HFFc6 (cell line): ENCODE measurements around the gene NUTM2A. TPM values are rescaled to one million over a fixed set of nuclear protein-coding genes. Genes with fewer than 3 reads are reported as not detected.
"Not testable (repeated sequence)": the region's sequence is repeated elsewhere in the genome, so short reads cannot be mapped to it uniquely, and the experiment has no call there.

Experiments
- DNase-seq: peaks from one replicate; pipeline ENCODE4 v3.0.0-alpha.2; 2018
- H3K27ac Mint-ChIP-seq: 2 replicates; pipeline ENCODE4 v1.8.0; 2020; ENCODE audit warnings: mild to moderate bottlenecking, mixed read lengths
- H3K27me3 Mint-ChIP-seq: 2 replicates; pipeline ENCODE4 v1.8.0; 2021; ENCODE audit warnings: mild to moderate bottlenecking, moderate library complexity, mixed read lengths; ENCODE audit not compliant: insufficient read depth
- H3K36me3 Mint-ChIP-seq: 2 replicates; pipeline ENCODE4 v1.8.0; 2021; ENCODE audit warnings: low read depth, mixed read lengths
- H3K4me1 Mint-ChIP-seq: 2 replicates; pipeline ENCODE4 v1.8.0; 2020; ENCODE audit warnings: low read depth, mixed read lengths
- H3K4me3 Mint-ChIP-seq: 2 replicates; pipeline ENCODE4 v1.8.0; 2020; ENCODE audit warnings: mild to moderate bottlenecking, moderate library complexity, mixed read lengths
- H3K9me3 Mint-ChIP-seq: 2 replicates; pipeline ENCODE4 v1.8.0; 2020; ENCODE audit warnings: mild to moderate bottlenecking, mixed read lengths
- total RNA-seq, 6 experiments: library from RNA; stranded (reverse); fragmentation: NEBNext Ultra II Directional; extraction: Animal tissue kit (Norgen Biotek cat#: 25700); gene quantifications; 2 replicates in 1 of 6; 3 replicates in 5 of 6; pipeline ENCODE4 v1.2.3, GENCODE V29; 2021

Gene NUTM2A
- total RNA-seq, 6 experiments from 2014 or later, result 0.09 to 0.19 (median 0.17) TPM; not detected in 3

DNA sequence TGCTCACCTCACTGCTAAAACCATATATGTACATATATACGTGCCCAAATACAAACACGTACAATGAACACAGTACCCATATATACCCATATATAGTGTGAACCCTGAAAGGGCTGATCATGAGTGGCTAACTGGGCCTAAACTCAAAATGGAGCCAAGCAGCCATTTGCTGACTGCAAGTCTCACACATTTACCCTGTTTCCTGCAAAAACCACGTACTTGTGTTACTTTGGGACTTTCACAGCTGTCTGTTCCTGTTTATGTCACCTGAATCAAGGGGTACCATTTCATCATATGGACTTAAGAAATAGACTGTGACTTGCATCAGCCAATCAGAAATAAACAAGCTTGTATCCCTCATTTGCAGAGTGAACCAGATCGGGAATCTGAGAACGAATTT is 5.9 kb upstream of the NUTM2A start:
- not testable (repeated sequence) for H3K27ac Mint-ChIP-seq, DNase-seq, H3K4me3 Mint-ChIP-seq, H3K27me3 Mint-ChIP-seq, H3K4me1 Mint-ChIP-seq, H3K36me3 Mint-ChIP-seq, H3K9me3 Mint-ChIP-seq

DNA sequence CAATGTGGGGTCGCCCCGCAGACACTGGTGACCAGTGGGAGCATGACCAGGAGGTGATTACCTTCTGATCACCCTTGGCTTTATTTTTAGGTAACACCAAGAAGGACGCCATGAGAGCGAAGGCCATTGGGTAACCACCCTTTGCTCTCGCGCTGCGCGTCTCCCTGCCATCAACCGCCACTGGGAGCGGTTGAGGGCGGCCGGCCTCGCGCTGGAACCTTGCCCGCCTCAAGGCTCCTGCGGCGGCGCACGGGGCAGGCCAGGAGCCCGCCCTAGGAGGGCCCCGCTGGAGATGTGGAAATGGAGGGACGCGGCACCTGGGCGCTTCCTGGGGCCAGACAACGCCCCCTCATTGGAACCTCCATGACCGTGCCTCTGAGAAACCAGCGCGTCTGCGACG is 2.5 kb upstream of the NUTM2A start:
- not testable (repeated sequence) for H3K27ac Mint-ChIP-seq, H3K27me3 Mint-ChIP-seq, H3K9me3 Mint-ChIP-seq, H3K36me3 Mint-ChIP-seq, H3K4me1 Mint-ChIP-seq, H3K4me3 Mint-ChIP-seq, DNase-seq

DNA sequence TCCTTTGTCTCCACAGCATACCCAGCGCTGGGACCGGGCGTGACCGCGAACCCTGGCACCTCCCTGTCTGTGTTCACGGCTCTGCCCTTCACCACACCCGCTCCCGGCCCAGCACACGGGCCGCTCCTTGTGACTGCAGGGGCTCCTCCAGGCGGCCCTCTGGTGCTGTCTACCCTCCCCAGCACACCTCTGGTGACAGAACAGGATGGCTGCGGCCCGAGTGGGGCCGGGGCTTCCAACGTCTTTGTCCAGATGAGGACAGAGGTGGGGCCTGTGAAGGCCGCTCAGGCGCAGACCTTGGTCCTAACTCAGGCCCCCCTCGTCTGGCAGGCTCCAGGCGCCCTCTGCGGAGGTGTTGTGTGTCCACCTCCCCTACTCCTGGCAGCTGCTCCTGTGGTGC is 3.0 kb downstream of the NUTM2A start:
- not testable (repeated sequence) for H3K36me3 Mint-ChIP-seq, H3K4me1 Mint-ChIP-seq, H3K27me3 Mint-ChIP-seq, DNase-seq, H3K9me3 Mint-ChIP-seq, H3K27ac Mint-ChIP-seq, H3K4me3 Mint-ChIP-seq

DNA sequence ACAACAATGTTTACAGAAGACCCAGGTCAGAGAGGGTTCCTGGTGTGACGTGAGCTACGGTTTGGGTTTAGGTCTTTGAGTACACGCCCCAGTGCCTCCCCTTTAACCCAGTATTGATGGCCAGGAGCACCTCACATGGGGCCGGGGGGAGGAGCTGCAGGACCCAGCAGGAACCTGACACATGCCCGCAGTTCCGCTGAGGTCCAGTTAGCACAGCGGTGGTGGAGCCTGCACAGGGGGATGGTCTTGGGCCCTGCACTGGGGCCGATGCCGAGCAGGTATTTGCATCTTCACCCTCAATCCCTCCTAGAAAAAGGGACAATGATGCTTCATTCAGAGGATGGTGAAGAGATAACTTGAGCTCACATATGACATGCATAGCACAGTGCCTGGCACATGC is 4.0 kb downstream of the NUTM2A start:
- not testable (repeated sequence) for H3K4me3 Mint-ChIP-seq, H3K9me3 Mint-ChIP-seq, H3K4me1 Mint-ChIP-seq, H3K36me3 Mint-ChIP-seq, DNase-seq, H3K27ac Mint-ChIP-seq, H3K27me3 Mint-ChIP-seq

DNA sequence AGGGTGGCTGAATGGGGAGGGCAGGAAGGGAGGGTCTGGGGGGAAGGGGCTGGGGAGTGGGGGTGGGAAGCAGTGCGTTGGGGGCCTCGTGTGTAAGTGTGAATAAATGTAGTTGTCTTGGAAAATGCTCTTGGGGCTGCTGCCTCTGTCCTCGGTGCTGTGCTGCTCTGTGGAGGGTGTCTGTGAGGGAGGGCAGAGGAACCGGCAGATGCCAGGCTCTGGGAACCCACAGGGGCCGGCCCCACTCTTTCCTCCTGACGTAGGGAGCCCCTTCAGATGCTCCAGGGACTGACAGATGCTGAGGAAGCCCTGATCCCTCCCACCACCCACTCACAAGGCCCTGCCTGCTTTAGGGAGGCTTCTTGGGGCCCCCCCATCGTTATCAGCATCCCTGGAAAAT is 9.6 kb downstream of the NUTM2A start:
- not testable (repeated sequence) for H3K27ac Mint-ChIP-seq, H3K4me1 Mint-ChIP-seq, H3K9me3 Mint-ChIP-seq, H3K36me3 Mint-ChIP-seq, DNase-seq, H3K4me3 Mint-ChIP-seq, H3K27me3 Mint-ChIP-seq

DNA sequence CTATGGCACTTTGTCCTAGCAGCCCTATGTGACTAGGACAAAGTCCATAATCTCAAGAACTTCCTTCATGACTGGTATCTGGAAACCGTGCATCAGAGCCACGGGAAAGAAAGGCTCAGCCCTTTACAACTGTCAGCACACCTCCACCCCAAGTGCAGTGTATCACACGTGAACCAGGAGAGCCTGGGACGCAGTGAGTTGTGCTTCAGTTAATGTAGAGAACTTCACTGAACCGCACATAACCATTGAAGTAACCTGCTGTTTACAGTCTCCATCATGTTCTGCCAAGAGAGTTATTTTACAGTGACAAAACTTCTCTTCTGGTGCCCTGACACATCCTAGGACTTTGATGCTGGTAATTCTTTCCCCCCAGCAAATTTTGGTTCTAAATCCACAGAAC is 12.0 kb downstream of the NUTM2A start:
- H3K27me3 Mint-ChIP-seq, H3K36me3 Mint-ChIP-seq, H3K4me1 Mint-ChIP-seq, H3K4me3 Mint-ChIP-seq, H3K9me3 Mint-ChIP-seq, H3K27ac Mint-ChIP-seq, DNase-seq: not testable (repeated sequence)

DNA sequence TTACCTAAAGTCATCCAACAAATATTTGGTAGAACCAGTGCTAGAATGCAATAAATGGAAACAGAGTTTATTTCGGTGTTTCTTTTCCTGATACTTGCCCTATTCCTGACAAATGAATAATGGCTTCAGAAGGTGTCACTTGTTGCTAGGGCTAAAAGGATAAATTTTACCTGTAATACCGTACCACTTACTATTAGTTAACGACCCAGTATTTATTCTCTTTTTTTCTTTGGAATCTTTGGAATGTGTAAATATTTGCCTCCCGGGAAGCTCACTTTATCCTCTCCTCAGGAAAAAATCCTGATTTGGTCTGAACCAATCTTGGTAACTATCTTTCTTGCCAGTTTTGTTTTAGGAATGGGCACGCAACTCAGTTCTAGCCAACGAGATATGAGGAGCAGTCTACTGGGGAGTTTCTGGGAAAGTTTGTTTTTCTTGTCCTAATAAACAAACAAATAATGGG is 14.1 kb downstream of the NUTM2A start:
- not testable (repeated sequence) for H3K36me3 Mint-ChIP-seq, H3K9me3 Mint-ChIP-seq, H3K27me3 Mint-ChIP-seq, H3K4me1 Mint-ChIP-seq, DNase-seq, H3K4me3 Mint-ChIP-seq, H3K27ac Mint-ChIP-seq

DNA sequence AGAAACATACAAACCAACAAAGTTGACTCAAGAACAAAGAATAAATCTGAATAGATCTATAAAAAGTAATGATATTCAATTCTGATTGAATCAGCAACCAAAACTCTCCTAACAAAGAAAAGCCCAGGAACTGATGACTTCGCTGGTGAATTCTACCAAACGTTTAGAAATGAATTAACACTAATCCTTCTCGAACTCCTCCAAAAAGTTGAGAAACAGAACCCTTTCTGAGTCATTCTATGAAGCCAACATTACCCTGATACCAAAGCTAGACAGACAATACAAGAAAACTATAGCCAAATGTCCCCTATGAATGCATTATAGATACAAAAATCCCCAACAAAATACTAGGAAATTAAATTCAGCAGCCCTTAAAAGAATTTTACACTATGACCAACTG is 16.9 kb downstream of the NUTM2A start:
- not testable (repeated sequence) for H3K4me3 Mint-ChIP-seq, H3K36me3 Mint-ChIP-seq, H3K9me3 Mint-ChIP-seq, H3K4me1 Mint-ChIP-seq, DNase-seq, H3K27me3 Mint-ChIP-seq, H3K27ac Mint-ChIP-seq

DNA sequence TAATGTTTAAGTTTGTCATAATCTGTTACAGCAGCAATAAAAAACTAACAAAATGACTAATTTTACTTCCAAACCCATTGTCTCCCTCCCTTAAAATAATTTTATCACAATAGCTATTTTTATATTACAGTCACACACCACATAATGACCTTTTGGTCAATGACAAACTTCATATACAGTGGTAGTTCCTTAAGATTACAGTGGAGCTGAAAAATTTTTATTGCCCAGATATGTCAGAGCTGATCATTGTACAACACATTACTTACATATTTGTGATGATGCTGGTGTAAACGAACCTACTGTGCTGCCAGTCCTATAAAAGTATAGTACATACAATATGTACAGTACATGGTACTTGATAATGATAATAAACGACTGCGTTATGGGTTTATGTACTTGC is 22.1 kb downstream of the NUTM2A start:
- DNase-seq, H3K4me3 Mint-ChIP-seq, H3K9me3 Mint-ChIP-seq, H3K36me3 Mint-ChIP-seq, H3K27ac Mint-ChIP-seq, H3K4me1 Mint-ChIP-seq, H3K27me3 Mint-ChIP-seq: not testable (repeated sequence)

DNA sequence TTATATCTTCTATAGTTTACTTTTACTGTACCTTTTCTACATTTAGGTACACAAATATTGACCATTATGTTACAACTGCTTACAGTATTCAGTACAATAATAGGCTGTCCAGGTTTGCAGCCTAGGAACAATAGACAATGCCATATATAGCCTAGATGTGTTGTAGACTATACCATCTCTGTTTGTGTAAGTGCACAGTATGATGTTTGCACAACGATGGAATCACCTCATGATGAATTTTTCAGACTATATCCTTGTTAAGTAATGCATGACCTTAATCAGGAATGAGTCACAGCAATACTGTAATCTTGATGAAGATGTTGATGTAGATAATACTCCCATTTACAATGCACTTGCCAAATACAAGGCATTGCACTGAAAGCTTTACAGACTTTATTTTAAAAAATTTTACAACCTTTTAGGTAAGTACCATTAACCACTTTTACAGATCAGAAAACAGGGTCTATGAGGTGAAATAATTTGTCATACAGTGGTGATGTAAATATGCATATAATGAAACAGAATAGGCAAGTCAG is 23.6 kb downstream of the NUTM2A start:
- not testable (repeated sequence) for H3K27me3 Mint-ChIP-seq, H3K4me3 Mint-ChIP-seq, H3K9me3 Mint-ChIP-seq, DNase-seq, H3K36me3 Mint-ChIP-seq, H3K27ac Mint-ChIP-seq, H3K4me1 Mint-ChIP-seq

DNA sequence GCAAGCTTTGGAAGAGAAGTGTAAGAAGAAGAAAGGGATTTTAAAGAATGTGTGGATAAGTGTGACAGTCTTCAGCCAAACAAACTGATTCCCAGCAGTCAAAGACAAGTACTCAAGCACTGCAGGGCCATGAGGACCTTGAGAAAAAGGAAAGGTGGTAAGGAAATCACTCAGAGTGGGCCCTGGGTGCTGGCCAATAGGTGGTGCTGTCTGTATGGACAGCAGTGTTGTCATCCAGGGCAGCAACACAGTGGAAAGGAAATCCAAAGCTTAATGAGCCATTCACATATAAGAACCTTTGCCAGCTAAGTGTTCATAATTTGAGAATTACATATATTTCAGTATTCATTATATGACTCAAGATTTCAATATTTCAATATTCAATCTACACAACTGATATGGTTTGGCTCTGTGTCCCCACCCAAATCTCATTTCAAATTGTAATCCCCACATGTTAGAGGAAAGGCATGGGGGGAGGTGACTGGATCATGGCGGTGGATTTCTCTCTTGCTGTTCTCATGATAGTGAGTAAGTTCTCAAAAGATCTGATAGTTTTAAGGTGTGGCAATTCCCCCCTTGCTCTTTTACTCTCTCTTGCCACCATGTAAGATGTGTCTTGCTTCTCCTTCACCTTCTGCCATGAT is 55.6 kb downstream of the NUTM2A start:
- H3K27ac Mint-ChIP-seq, H3K36me3 Mint-ChIP-seq, H3K27me3 Mint-ChIP-seq, H3K4me3 Mint-ChIP-seq, H3K9me3 Mint-ChIP-seq, DNase-seq, H3K4me1 Mint-ChIP-seq: not testable (repeated sequence)

Other genes with a start within 250 kb of the NUTM2A start
- not detected for gene FAM25A, start 205.2 kb upstream of the NUTM2A start, total RNA-seq
- gene GLUD1, start 130.6 kb upstream of the NUTM2A start, total RNA-seq, result 100 to 1,000 TPM; 108 to 130 (median 118) TPM
- gene SHLD2, start 130.2 kb upstream of the NUTM2A start, total RNA-seq, result 10 to 100 TPM; 17.1 to 24.3 (median 21.1) TPM
- under 1 TPM; 0.52 to 0.85 (median 0.58) TPM for gene NUTM2D, start 132.3 kb downstream of the NUTM2A start, total RNA-seq